ENCODE measurements around the gene FSTL4. TPM values are rescaled to one million over a fixed set of nuclear protein-coding genes. Genes with fewer than 3 reads are reported as not detected.

The FSTL4 gene
- total and polyA plus RNA-seq, 2 donors (not counting 1 experiment from before 2014, with no cell fraction given) = 0.31 to 6.7 TPM

DNA sequence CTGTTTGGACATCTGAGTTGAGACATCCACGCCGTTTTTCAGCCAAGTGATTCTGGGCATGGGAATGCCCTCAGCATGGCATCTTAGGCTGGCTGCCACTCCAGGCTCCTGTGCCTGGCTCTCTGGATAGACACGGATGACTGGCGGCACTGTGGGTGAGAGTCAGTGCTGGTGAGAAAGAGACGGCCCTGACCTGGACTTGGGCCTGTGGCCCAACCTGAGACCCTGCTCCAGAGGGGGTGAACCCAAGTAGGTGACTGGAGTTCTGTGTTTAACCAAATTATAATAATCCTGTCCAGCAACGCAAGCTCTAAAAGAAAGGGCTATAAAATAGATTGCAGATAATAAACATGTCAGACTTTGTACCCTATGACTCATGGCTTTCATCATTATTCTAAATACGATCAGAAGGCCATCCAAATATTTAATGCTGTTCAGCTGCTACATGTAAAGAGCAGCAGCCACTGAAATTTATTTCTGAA lies 386.6 kb downstream of the FSTL4 start:
- TF ChIP-seq EZH2 (IDR thresholded peaks at IDR 0.05; ENCODE audit: borderline replicate concordance, insufficient read depth, low read depth, low read length, poor library complexity, severe bottlenecking) = no peak
- TF ChIP-seq CTCF (IDR thresholded peaks at IDR 0.05) = no peak
- DNase-seq (no peak), ATAC-seq (ENCODE audit: low read depth) (no peak)
- H2AFZ ChIP-seq (ENCODE audit: insufficient read depth, low read depth, low read length, poor library complexity, severe bottlenecking) = no peak overlapping the region
- H3K4me1 ChIP-seq (ENCODE audit: control insufficient read depth in 2 of 2, insufficient read depth in 2 of 2, low read length in 2 of 2) = no peaks in the 10 kb centered on the region
- H4K20me1 ChIP-seq (ENCODE audit: control insufficient read depth, insufficient read depth, low read length, poor library complexity, severe bottlenecking) = no peaks in the 10 kb centered on the region
- no peaks in the 10 kb centered on the region for H3K79me2 ChIP-seq (ENCODE audit: control insufficient read depth, insufficient read depth, low read length)
- no peaks in the 10 kb centered on the region for H3K9me3 ChIP-seq (ENCODE audit: control extremely low read depth in 1 of 3, control insufficient read depth in 2 of 3, insufficient read depth in 1 of 3, low read length in 2 of 3)
- H3K4me3 ChIP-seq (ENCODE audit: control extremely low read depth in 1 of 5, extremely low read depth in 1 of 5, insufficient read depth in 1 of 5, low read depth in 2 of 5, low read length in 4 of 5) = no peak overlapping the region
- Mint-ChIP-seq H3K27me3 (peaks cover 14% of the 10 kb centered on the region), H3K27ac (no peak overlapping the region), H3K9me3 (ENCODE audit: insufficient read depth) (no peaks in the 10 kb centered on the region), H3K4me3 (no peak overlapping the region), H3K4me1 (no peaks in the 10 kb centered on the region)
- WGBS (ENCODE audit: insufficient coverage) = 100% methylated on average over 5 of the region's 7 CpGs
- H3K27me3 ChIP-seq (replicated peaks in 1 of 4; ENCODE audit: control extremely low read depth in 1 of 4, control insufficient read depth in 3 of 4, insufficient read depth in 4 of 4, low read length in 3 of 4) = no peaks in the 10 kb centered on the region
- POLR2A ChIA-PET = no interaction called here
- no peak overlapping the region for H3K27ac ChIP-seq (ENCODE audit: low read length in 2 of 2)
- intact Hi-C loops (cut with micrococcal nuclease) = no loop called here
- H3K36me3 ChIP-seq (replicated peaks in 1 of 2; ENCODE audit: control extremely low read depth in 1 of 2, control insufficient read depth in 1 of 2, extremely low read depth in 1 of 2, insufficient read depth in 2 of 2, low read length in 1 of 2) = no peaks in the 10 kb centered on the region
- H3K4me2 ChIP-seq (replicated peaks; ENCODE audit: low read depth, low read length, poor library complexity, severe bottlenecking) = no peak overlapping the region
- no peak overlapping the region for H3K9ac ChIP-seq (ENCODE audit: low read length)
- CTCF ChIA-PET = interaction anchor here (0.6 kb wide), 1 partner anchor 143 kb away, joined by 3 read pairs; no protein-coding TSS in a partner anchor

- H3K9me3 ChIP-seq (ENCODE audit: control extremely low read depth in 1 of 3, control insufficient read depth in 2 of 3, insufficient read depth in 1 of 3, low read length in 2 of 3) = no peaks in the 10 kb centered on the region
- ChIA-PET POLR2A (no interaction called here), CTCF (no interaction called here)
- H3K79me2 ChIP-seq (ENCODE audit: control insufficient read depth, insufficient read depth, low read length) = no peaks in the 10 kb centered on the region
- TF ChIP-seq CTCF (IDR thresholded peaks at IDR 0.05) (no peak), EZH2 (IDR thresholded peaks at IDR 0.05; ENCODE audit: borderline replicate concordance, insufficient read depth, low read depth, low read length, poor library complexity, severe bottlenecking) (no peak)
- no peak overlapping the region for H3K27ac ChIP-seq (ENCODE audit: low read length in 2 of 2)
- DNase-seq (no peak), ATAC-seq (ENCODE audit: low read depth) (no peak)
- no peak overlapping the region for H2AFZ ChIP-seq (ENCODE audit: insufficient read depth, low read depth, low read length, poor library complexity, severe bottlenecking)
- no peaks in the 10 kb centered on the region for H3K36me3 ChIP-seq (replicated peaks in 1 of 2; ENCODE audit: control extremely low read depth in 1 of 2, control insufficient read depth in 1 of 2, extremely low read depth in 1 of 2, insufficient read depth in 2 of 2, low read length in 1 of 2)
- Mint-ChIP-seq H3K27ac (no peak overlapping the region), H3K9me3 (ENCODE audit: insufficient read depth) (no peaks in the 10 kb centered on the region), H3K4me1 (no peaks in the 10 kb centered on the region), H3K27me3 (peaks cover 5% of the 10 kb centered on the region), H3K4me3 (no peak overlapping the region)
- H3K27me3 ChIP-seq (replicated peaks in 1 of 4; ENCODE audit: control extremely low read depth in 1 of 4, control insufficient read depth in 3 of 4, insufficient read depth in 4 of 4, low read length in 3 of 4) = no peaks in the 10 kb centered on the region
- no peak overlapping the region for H3K4me2 ChIP-seq (replicated peaks; ENCODE audit: low read depth, low read length, poor library complexity, severe bottlenecking)
- H3K9ac ChIP-seq (ENCODE audit: low read length) = no peak overlapping the region
- WGBS (ENCODE audit: insufficient coverage) = 49% methylated on average over 6 of the region's 8 CpGs
- no peak overlapping the region for H3K4me3 ChIP-seq (ENCODE audit: control extremely low read depth in 1 of 5, extremely low read depth in 1 of 5, insufficient read depth in 1 of 5, low read depth in 2 of 5, low read length in 4 of 5)
- no peaks in the 10 kb centered on the region for H3K4me1 ChIP-seq (ENCODE audit: control insufficient read depth in 2 of 2, insufficient read depth in 2 of 2, low read length in 2 of 2)
- intact Hi-C loops (cut with micrococcal nuclease) = no loop called here
- H4K20me1 ChIP-seq (ENCODE audit: control insufficient read depth, insufficient read depth, low read length, poor library complexity, severe bottlenecking) = no peaks in the 10 kb centered on the region
These were observed 389.4 kb downstream of the FSTL4 start for GRCh38 chr5:133222979-133223378.

Data from B cell (primary cell).